Adipose tissue (tissue), 3 donors: ENCODE results near the gene CDRT4. TPM values are rescaled to one million over a fixed set of nuclear protein-coding genes. Genes with fewer than 3 reads are reported as not detected.

Experiments used
- polyA plus RNA-seq, 3 donors: library from polyadenylated mRNA; stranded (reverse); fragments of 200-250 nt; gene quantifications; one replicate each; pipeline ENCODE4 v1.2.3, GENCODE V29; 2013
- donor health status: healthy with polysubstance abuse.
- donor health status: Bipolar disorder and iron deficiency.
- donor health status: healthy.

CDRT4 gene
- polyA plus RNA-seq, 3 donors, result 1.3 to 3.8 TPM; not detected in 1

Other genes starting within 250 kb of the CDRT4 start
- 100 to 1,000 TPM in 2 of 3 donors, 10 to 100 TPM in 1; 23.7 to 184 (median 182) TPM for gene PMP22, start 202.3 kb downstream of the CDRT4 start, polyA plus RNA-seq
- under 1 TPM; 0.24 to 0.71 (median 0.67) TPM for gene TEKT3, start 126.0 kb downstream of the CDRT4 start, polyA plus RNA-seq
- gene TVP23C, start 95.9 kb upstream of the CDRT4 start, polyA plus RNA-seq, result 1 to 10 TPM; 2.2 to 5.5 (median 2.4) TPM
- gene FBXW10B, start 152.1 kb upstream of the CDRT4 start, polyA plus RNA-seq, result 1 to 10 TPM in 1 of 3 donors, under 1 TPM in 2; 0.49 to 2.2 (median 0.88) TPM
- 10 to 100 TPM in 2 of 3 donors, 1 to 10 TPM in 1; 7.8 to 15.5 (median 15.3) TPM for gene TRIM16, start 216.7 kb upstream of the CDRT4 start, polyA plus RNA-seq
- 1 to 10 TPM; 2.5 to 7.3 (median 3.1) TPM for gene ZNF286A, start 232.1 kb upstream of the CDRT4 start, polyA plus RNA-seq